ENCODE data around the gene DNAH8. TPM values are rescaled to one million over a fixed set of nuclear protein-coding genes. Genes with fewer than 3 reads are reported as not detected.

DNAH8 gene
- total and polyA plus RNA-seq, 2 donors (not counting 3 experiments of a cell fraction or from before 2014, with no cell fraction given): 0.29 to 0.61 TPM

DNA sequence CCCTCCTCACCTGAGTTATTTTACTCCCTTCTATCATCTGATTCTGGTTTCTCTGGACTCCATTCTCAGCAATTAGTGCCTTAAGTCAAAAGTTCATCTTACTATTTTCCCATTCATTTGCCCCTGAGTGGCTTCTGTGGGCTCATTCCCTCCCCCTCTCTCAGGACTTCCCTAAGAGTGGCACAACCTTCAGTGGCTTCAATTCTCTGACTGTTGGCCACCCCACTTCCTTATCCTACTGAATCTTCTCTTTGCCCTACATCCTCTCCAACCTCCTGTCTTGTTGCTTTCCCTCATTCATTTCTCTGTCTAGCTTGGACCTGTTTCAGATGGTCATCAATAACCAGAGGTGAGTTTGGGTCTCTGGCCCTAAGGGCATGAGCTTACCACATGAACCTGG, 272.4 kb downstream of the DNAH8 start:
- Histone ChIP-seq H3K4me1 (ENCODE audit: control insufficient read depth, extremely low read depth, insufficient read depth, low read length) (no peaks in the 10 kb centered on the region), H3K9ac (replicated peaks; ENCODE audit: extremely low read depth, insufficient read depth, low read length) (no peak overlapping the region), H2AFZ (ENCODE audit: low read depth, low read length) (no peak overlapping the region), H3K27me3 (ENCODE audit: control insufficient read depth in 2 of 2, insufficient read depth in 2 of 2, low read length in 2 of 2) (peaks cover 0 to 2% of the 10 kb centered on the region in 2 experiments), H3K27ac (ENCODE audit: insufficient read depth, low read depth, low read length) (no peak overlapping the region), H3K4me3 (replicated peaks in 1 of 3; ENCODE audit: insufficient read depth in 1 of 3, low read depth in 1 of 3, low read length in 3 of 3) (no peak overlapping the region), H3K36me3 (ENCODE audit: control insufficient read depth in 2 of 2, extremely low read depth in 1 of 2, insufficient read depth in 2 of 2, low read length in 2 of 2) (no peaks in the 10 kb centered on the region), H3K9me3 (replicated peaks; ENCODE audit: control insufficient read depth, insufficient read depth, low read length) (no peaks in the 10 kb centered on the region), H3K4me2 (ENCODE audit: insufficient read depth, low read length) (no peak overlapping the region), H3K79me2 (ENCODE audit: control insufficient read depth, insufficient read depth, low read length) (no peaks in the 10 kb centered on the region), H3K9me1 (replicated peaks; ENCODE audit: control insufficient read depth, extremely low read depth, insufficient read depth, low read length) (no peaks in the 10 kb centered on the region), H4K20me1 (replicated peaks; ENCODE audit: control insufficient read depth, extremely low read depth, insufficient read depth, low read length) (no peaks in the 10 kb centered on the region)
- dilution Hi-C loops (cut with MboI; ENCODE audit: extremely low pct_ligation_motif_present, low sequenced_read_pairs): no loop called here
- ChIA-PET POLR2A (no interaction called here), CTCF (interaction anchor here (1.2 to 2.1 kb wide), 2 partner anchors 9 to 14 kb away, joined by 3 to 5 read pairs; no protein-coding TSS in a partner anchor)
- FAIRE-seq (no peak), DNase-seq (ENCODE audit: low read depth, low spot score) (no peak)
- no peak for TF ChIP-seq JUN (IDR thresholded peaks at IDR 0.05; ENCODE audit: borderline replicate concordance, insufficient read depth, insufficient read length, low read depth)
- TF ChIP-seq FOS (IDR thresholded peaks at IDR 0.05; ENCODE audit: borderline replicate concordance, insufficient read depth, low read length): no peak
- TF ChIP-seq POLR2AphosphoS5 (IDR thresholded peaks at IDR 0.05; ENCODE audit: insufficient read depth, low read depth, low read length): no peak
- no peak for TF ChIP-seq MAX (IDR thresholded peaks at IDR 0.05; ENCODE audit: insufficient read depth, insufficient read length)
- TF ChIP-seq GATA2 (IDR thresholded peaks at IDR 0.05; ENCODE audit: insufficient read depth, insufficient read length, low read depth, low read length): no peak
- no peak for TF ChIP-seq EZH2 (IDR thresholded peaks at IDR 0.05; ENCODE audit: borderline replicate concordance, low read depth, low read length, severe bottlenecking)
- no peak for TF ChIP-seq CTCF (IDR thresholded peaks at IDR 0.05; ENCODE audit: extremely low read depth in 1 of 2, insufficient read depth in 1 of 2, low read depth in 1 of 2, low read length in 2 of 2)
- no peak for TF ChIP-seq MYC (IDR thresholded peaks at IDR 0.05; ENCODE audit: low read depth, low read length)
- TF ChIP-seq POLR2A (IDR thresholded peaks at IDR 0.05; ENCODE audit: low read depth, low read length): no peak
- intact Hi-C loops (cut with micrococcal nuclease): no loop called here
- BruUV-seq (replicated peaks): no TSS peak
